NCI-H2196 treated with DMSO at 0.1 percent for 48 hours (cell line): ENCODE results near the gene MAB21L1.

Experiments
- DNase-seq: peaks from one replicate; lab custom pipeline; 2025; ENCODE audit not compliant: unreplicated experiment; lab: John Stamatoyannopoulos, UW

Gene MAB21L1

GRCh38 chr13:35475960-35476943, at the start of gene MAB21L1:
Gene MAB21L1 (minus strand): TSS chr13:35476689. CDS start chr13:35476138, 551 bp downstream.
- DNase-seq, result no peak

DNA sequence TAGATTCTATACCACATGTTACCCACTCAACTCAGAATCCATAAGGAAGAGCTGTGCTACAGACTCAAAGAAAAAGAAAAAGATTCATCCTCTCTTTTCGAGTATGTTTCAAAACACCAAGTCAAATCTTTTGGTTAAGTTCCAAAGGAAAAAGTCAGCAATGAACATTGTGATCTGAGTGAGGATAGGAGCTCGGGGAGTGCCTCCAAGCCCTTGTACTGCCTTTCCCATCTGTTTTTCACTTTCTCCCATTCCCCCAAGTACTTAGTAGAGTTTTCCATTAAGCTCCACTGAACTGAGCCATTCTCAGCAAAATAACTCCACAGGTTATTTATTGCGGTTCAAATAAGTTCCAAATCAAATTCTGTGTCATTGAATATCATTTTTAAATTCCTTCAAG, 47.7 kb upstream of the MAB21L1 start:
- no peak for DNase-seq

- DNase-seq, result no peak
Observed at GRCh38 chr13:35518337-35518946, 42.0 kb upstream of the MAB21L1 start.

DNA sequence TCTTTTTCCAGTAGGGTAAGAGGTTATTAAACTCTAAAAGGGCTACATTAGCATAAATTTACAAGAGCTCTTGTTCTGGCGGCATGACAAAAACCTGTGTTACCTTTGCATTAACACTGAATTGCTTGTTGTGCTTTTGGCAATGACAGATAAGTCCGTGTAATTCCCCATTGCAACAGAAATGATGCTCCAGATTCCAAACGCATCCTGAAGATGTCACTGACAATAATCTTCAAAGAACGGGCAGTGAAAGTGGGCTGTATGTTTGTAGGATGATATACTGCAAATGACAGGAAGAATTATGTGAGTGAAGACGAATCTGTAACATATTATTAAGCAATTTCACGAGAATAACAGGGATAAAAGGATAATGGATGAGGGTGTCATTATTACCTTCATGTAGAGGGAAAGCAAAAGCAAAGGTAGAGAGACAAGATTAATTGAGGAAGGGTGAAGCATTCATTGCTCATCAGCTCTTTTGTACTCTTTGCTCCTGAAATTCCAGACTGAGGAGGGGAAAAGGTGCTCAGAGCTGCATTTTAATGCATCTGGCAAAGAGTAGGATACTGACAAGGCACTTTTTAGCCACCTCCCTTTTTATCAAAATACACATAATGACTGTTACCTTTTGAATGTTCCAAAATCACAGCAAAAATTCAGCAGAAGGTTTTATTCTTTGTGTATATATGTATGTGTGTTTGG, 38.5 kb upstream of the MAB21L1 start:
- no peak for DNase-seq

- DNase-seq, result no peak
Observed at GRCh38 chr13:35514061-35514477, 37.6 kb upstream of the MAB21L1 start.

GRCh38 chr13:35512271-35512920, 35.9 kb upstream of the MAB21L1 start:
- no peak for DNase-seq

- DNase-seq, result no peak
Observed at GRCh38 chr13:35502456-35502855, 26.0 kb upstream of the MAB21L1 start.

GRCh38 chr13:35501661-35502235, 25.3 kb upstream of the MAB21L1 start:
- no peak for DNase-seq

DNA sequence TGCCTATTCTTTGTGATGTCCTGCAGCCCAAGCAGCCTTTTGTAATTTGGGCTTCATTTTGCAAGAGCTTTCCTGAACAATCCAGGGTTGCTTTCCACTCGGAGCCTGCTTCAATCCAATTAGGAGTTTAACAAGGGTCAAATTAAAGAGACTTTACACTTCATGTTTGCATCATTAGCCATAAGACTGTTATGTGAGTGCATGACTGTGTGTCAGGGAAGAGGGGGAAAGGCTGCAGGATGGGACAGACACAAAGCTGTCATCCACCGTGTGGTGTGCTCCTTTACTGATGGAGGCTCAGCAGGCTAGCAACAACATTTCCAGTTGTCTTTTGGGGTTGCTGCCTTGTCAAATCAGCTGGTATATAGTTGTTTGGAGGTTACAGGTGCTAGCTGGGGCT, 23.7 kb upstream of the MAB21L1 start:
- no peak for DNase-seq

- no peak for DNase-seq
Observed at GRCh38 chr13:35499676-35500075, 23.2 kb upstream of the MAB21L1 start.

GRCh38 chr13:35499196-35499662, 22.7 kb upstream of the MAB21L1 start:
- peak; percentile 68 for DNase-seq

- DNase-seq, result no peak
Observed at GRCh38 chr13:35498231-35498630, 21.7 kb upstream of the MAB21L1 start.

GRCh38 chr13:35496761-35497386, 20.4 kb upstream of the MAB21L1 start:
- no peak for DNase-seq

DNA sequence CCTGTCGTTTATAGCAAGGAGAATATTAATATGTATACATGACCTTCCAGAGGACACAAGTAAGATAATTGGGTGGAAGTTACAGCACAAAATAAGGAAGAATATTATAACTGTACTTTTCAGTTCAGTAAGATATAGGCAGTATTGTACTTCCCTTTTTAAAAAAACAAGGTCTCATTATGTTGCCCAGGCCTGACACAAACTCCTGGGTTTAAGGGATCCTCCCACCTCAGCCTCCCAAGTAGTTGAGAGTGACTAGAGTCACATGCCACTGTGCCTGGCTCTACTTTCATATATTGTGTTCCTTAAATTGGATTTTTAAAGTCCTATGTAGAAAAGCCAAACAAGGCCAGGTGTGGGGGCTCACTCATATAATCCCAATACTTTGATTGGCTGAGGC, 19.5 kb upstream of the MAB21L1 start:
- no peak for DNase-seq

DNA sequence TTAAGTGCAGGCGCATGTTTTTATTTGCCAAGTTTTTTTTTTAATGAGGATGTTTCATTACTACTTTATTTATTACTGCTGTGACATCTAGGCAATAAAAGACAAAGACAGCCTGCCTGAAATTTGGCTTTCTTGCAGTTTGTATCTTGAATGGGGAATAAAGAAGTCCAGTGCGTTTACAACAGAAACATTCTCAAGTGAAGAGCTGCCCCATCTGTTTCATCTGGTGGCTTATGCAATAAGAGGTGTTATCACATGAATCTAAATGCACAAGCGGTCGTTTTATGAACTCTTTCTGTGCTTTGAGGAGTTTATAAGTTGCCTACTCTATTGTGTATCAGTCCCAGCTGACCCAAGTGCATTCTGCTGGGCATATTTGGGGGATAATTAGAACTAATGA, 12.6 kb upstream of the MAB21L1 start:
- DNase-seq, result no peak

DNA sequence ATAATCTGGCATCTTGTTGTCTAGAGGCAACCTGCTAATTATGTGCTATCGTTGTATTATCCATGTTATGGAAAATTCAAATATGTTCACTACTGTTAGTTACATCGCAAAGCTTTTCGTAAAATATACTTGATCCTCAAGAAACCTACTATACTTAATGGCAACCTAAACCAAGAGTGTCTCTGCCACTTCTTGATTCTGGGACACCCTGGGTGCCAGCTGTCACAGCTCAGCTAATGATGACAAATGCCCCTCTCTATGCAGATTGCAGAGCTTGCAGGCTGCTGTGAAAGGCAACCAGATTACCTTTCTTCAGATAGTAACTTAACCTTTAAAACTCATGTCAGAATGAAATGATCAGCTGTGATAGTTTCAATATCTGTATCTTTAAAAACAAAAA, 8.9 kb upstream of the MAB21L1 start:
- DNase-seq, result no peak

GRCh38 chr13:35484384-35484783, 7.9 kb upstream of the MAB21L1 start:
- no peak for DNase-seq

GRCh38 chr13:35483761-35484160, 7.3 kb upstream of the MAB21L1 start:
- DNase-seq, result no peak

DNA sequence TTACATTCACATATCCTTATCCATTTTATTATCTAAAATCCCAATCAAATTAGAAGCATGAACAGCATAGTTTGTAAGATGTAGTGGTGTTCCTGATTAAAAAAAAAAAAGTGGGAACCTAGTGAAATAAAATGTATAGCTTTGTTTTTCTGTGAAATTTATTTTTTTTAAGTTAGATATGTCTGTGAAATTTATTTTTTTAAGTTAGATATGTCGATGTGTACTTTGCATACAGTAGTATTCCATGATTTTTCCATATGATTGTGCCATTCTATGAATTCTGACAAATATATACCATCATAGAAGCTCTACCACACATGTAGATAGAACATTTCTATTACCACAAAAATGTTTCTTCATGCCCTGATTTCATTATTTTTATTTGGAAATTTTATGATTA, 6.0 kb upstream of the MAB21L1 start:
- no peak for DNase-seq

DNA sequence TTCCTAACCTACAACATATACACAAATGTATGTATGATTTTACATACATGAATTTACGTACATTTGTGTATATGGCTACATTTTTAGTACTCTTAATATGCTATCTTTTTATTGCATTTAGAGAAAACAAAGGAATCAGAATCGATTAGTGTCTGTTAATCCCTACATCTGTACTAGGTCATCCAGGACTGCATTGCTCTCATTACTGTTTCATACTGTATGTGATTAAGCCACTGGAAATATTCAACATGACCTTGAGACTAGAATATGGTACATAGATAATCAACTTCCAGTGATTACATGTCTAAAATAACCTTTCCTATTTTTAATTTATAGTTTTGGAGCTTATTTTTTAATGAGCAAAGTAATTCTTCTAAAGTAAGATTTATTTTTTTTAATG, 5.3 kb upstream of the MAB21L1 start:
- no peak for DNase-seq
